CD14-positive monocyte (primary cell): Measurements from ENCODE around the gene STRA6. TPM values are rescaled to one million over a fixed set of nuclear protein-coding genes. Genes with fewer than 3 reads are reported as not detected.

Source experiments
- DNase-seq, 3 donors: peaks; one replicate each; pipeline ENCODE4 v3.0.0-alpha.2; 2011 to 2022
- H2AFZ ChIP-seq: 2 replicates; pipeline ENCODE4 v1.6.0; 2012; ENCODE audit warnings: mild to moderate bottlenecking, low read depth, low read length, inconsistent platforms; ENCODE audit not compliant: insufficient read depth, poor library complexity, severe bottlenecking
- H3K27ac ChIP-seq, 2 donors: 1 replicate in 1 of 2; 2 replicates in 1 of 2; pipeline ENCODE4 v1.5.1; 2012 to 2013; ENCODE audit warnings: low read length in 2 of 2, control low read depth in 1 of 2, inconsistent platforms in 1 of 2, low read depth in 1 of 2, mild to moderate bottlenecking in 1 of 2
- H3K27me3 ChIP-seq, 2 donors: one replicate each; pipeline versions ENCODE4 v1.6.0 to v1.6.1; 2011 to 2013; ENCODE audit warnings: low read length in 2 of 2; ENCODE audit not compliant: control insufficient read depth in 2 of 2, insufficient read depth in 2 of 2
- H3K36me3 ChIP-seq, 2 donors: replicated peaks in 1 of 2; 1 replicate in 1 of 2; 2 replicates in 1 of 2; pipeline versions ENCODE4 v1.5.1 to v1.6.1; 2012 to 2013; ENCODE audit warnings: low read length in 2 of 2, control low read depth in 1 of 2, inconsistent platforms in 1 of 2, mild to moderate bottlenecking in 1 of 2; ENCODE audit not compliant: insufficient read depth in 2 of 2, control insufficient read depth in 1 of 2
- H3K4me1 ChIP-seq, 2 donors: 1 replicate in 1 of 2; 2 replicates in 1 of 2; pipeline versions ENCODE4 v1.5.1 to v1.6.1; 2012 to 2013; ENCODE audit warnings: low read length in 2 of 2, control low read depth in 1 of 2, inconsistent platforms in 1 of 2, mild to moderate bottlenecking in 1 of 2, moderate library complexity in 1 of 2; ENCODE audit not compliant: insufficient read depth in 2 of 2, control insufficient read depth in 1 of 2
- H3K4me2 ChIP-seq: replicated peaks from 2 replicates; pipeline ENCODE3; 2012; ENCODE audit warnings: low read length, moderate library complexity, mild to moderate bottlenecking; ENCODE audit not compliant: poor library complexity, severe bottlenecking; ENCODE audit errors: extremely low read depth
- H3K4me3 ChIP-seq, 3 experiments: fragments of 200-600 bp in 1 of 3; sonication (generic) in 1 of 3; replicated peaks in 1 of 3; 1 replicate in 2 of 3; 2 replicates in 1 of 3; pipeline ENCODE4 v1.5.1; 2011 to 2013; ENCODE audit warnings: low read length in 3 of 3, mild to moderate bottlenecking in 3 of 3, control low read depth in 2 of 3, low read depth in 2 of 3, inconsistent platforms in 1 of 3, moderate library complexity in 1 of 3
- H3K79me2 ChIP-seq: 2 replicates; pipeline ENCODE4 v1.6.0; 2012; ENCODE audit warnings: mild to moderate bottlenecking, control low read depth, inconsistent platforms, low read length, moderate library complexity; ENCODE audit not compliant: insufficient read depth
- H3K9ac ChIP-seq: 2 replicates; pipeline ENCODE4 v1.6.0; 2017; ENCODE audit warnings: low read length, mild to moderate bottlenecking; ENCODE audit not compliant: insufficient read depth, poor library complexity, severe bottlenecking
- H3K9me3 ChIP-seq, 2 donors: replicated peaks in 1 of 2; 1 replicate in 1 of 2; 2 replicates in 1 of 2; pipeline versions ENCODE4 v1.5.1 to v1.6.1; 2012 to 2013; ENCODE audit warnings: low read length in 2 of 2, control low read depth in 1 of 2; ENCODE audit not compliant: control insufficient read depth in 1 of 2, insufficient read depth in 1 of 2
- H4K20me1 ChIP-seq: 2 replicates; pipeline ENCODE4 v1.6.0; 2012; ENCODE audit warnings: mild to moderate bottlenecking, low read length, control low read depth, moderate library complexity; ENCODE audit not compliant: insufficient read depth
- H3K27ac Mint-ChIP-seq, 7 donors: one replicate each; pipeline ENCODE4 v1.8.0; 2020; ENCODE audit warnings: mild to moderate bottlenecking in 7 of 7, mixed read lengths in 7 of 7, moderate library complexity in 6 of 7, inconsistent platforms in 2 of 7
- H3K27me3 Mint-ChIP-seq, 3 donors: one replicate each; pipeline ENCODE4 v1.8.0; 2021 to 2022; ENCODE audit warnings: low read depth in 3 of 3, mild to moderate bottlenecking in 3 of 3, mixed read lengths in 3 of 3, moderate library complexity in 3 of 3, inconsistent platforms in 1 of 3
- H3K36me3 Mint-ChIP-seq, 2 donors: one replicate each; pipeline ENCODE4 v1.8.0; 2020; ENCODE audit warnings: mixed read lengths in 2 of 2, inconsistent platforms in 1 of 2, mild to moderate bottlenecking in 1 of 2
- H3K4me1 Mint-ChIP-seq: one replicate; pipeline ENCODE4 v1.8.0; 2020; ENCODE audit warnings: mild to moderate bottlenecking, mixed read lengths
- H3K4me3 Mint-ChIP-seq, 2 donors: one replicate each; pipeline ENCODE4 v1.8.0; 2020; ENCODE audit warnings: mild to moderate bottlenecking in 2 of 2, mixed read lengths in 2 of 2, moderate library complexity in 1 of 2
- H3K9me3 Mint-ChIP-seq, 7 donors: one replicate each; pipeline ENCODE4 v1.8.0; 2020 to 2022; ENCODE audit warnings: mixed read lengths in 7 of 7, mild to moderate bottlenecking in 6 of 7, moderate library complexity in 6 of 7, inconsistent platforms in 2 of 7
- CTCF ChIP-seq: fragments of 200-600 bp; IDR thresholded peaks from one replicate; pipeline ENCODE4 v1.8.0; 2022; ENCODE audit warnings: antibody characterized with exemption, mild to moderate bottlenecking
- WGBS: methylation state at CpG from one replicate; pipeline ENCODE4 v1.1.5; 2013; ENCODE audit warnings: missing lambda C conversion rate; ENCODE audit not compliant: insufficient coverage; 5-methylcytosine and 5-hydroxymethylcytosine counted together
- intact Hi-C, 2 donors: fragments of 100-400 bp; cut with micrococcal nuclease; formaldehyde crosslinking; loops; one replicate each; pipeline versions ENCODE4 v1.15.0 to v1.15.1; 2023
- polyA plus RNA-seq, 3 donors: library from polyadenylated mRNA; depleted of rRNA in 1 of 3; unstranded in 2 of 3; stranded (reverse) in 1 of 3; fragments of 300-500 nt in 2 of 3; fragments of >200 nt in 1 of 3; fragmentation: Illumina TruSeq in 2 of 3; gene quantifications; 1 replicate in 2 of 3; 2 replicates in 1 of 3; pipeline ENCODE4 v1.2.3, GENCODE V29; 2012 to 2021

STRA6 gene
- polyA plus RNA-seq, 3 donors = not detected

GRCh38 chr15:74197176-74197965, 5.2 kb downstream of the STRA6 start:
- Mint-ChIP-seq H3K9me3 (no peaks in the 10 kb centered on the region), H3K36me3 (no peaks in the 10 kb centered on the region), H3K27ac (no peak overlapping the region), H3K4me3 (no peak overlapping the region), H3K27me3 (peaks cover 0 to 3% (median 3%) of the 10 kb centered on the region in 3 donors), H3K4me1 (peaks cover 5% of the 10 kb centered on the region)
- Histone ChIP-seq H3K9ac (no peak overlapping the region), H3K4me3 (no peak overlapping the region), H3K79me2 (no peaks in the 10 kb centered on the region), H3K36me3 (no peaks in the 10 kb centered on the region), H3K27ac (no peak overlapping the region), H2AFZ (no peak overlapping the region), H3K27me3 (no peaks in the 10 kb centered on the region), H3K9me3 (no peaks in the 10 kb centered on the region), H3K4me1 (peaks cover 6% of the 10 kb centered on the region in 2 donors), H4K20me1 (no peaks in the 10 kb centered on the region), H3K4me2 (no peak overlapping the region)
- 100% methylated on average over 4 of the region's 9 CpGs for WGBS
- TF ChIP-seq CTCF = no peak
- intact Hi-C loops = no loop called here
- DNase-seq = no peak

GRCh38 chr15:74196175-74196574, 6.4 kb downstream of the STRA6 start:
- no peaks in the 10 kb centered on the region for H4K20me1 ChIP-seq
- H3K4me1 ChIP-seq = peaks cover 6% of the 10 kb centered on the region in 2 donors
- H3K9me3 ChIP-seq = no peaks in the 10 kb centered on the region
- 82% methylated on average over 7 of the region's 7 CpGs for WGBS
- H3K4me2 ChIP-seq = no peak overlapping the region
- H3K27me3 ChIP-seq = no peaks in the 10 kb centered on the region
- no peak overlapping the region for H2AFZ ChIP-seq
- H3K9me3 Mint-ChIP-seq = no peaks in the 10 kb centered on the region
- TF ChIP-seq CTCF = no peak
- peaks cover 0 to 3% (median 1%) of the 10 kb centered on the region in 3 donors for H3K27me3 Mint-ChIP-seq
- no peaks in the 10 kb centered on the region for H3K79me2 ChIP-seq
- no peak overlapping the region for H3K4me3 Mint-ChIP-seq
- intact Hi-C loops = no loop called here
- H3K9ac ChIP-seq = no peak overlapping the region
- no peak overlapping the region for H3K27ac Mint-ChIP-seq
- H3K27ac ChIP-seq = no peak overlapping the region
- no peak for DNase-seq
- peaks cover 5% of the 10 kb centered on the region for H3K4me1 Mint-ChIP-seq
- H3K36me3 Mint-ChIP-seq = no peaks in the 10 kb centered on the region
- no peaks in the 10 kb centered on the region for H3K36me3 ChIP-seq
- no peak overlapping the region for H3K4me3 ChIP-seq
